GM18526 (cell line): ENCODE data around the gene REXO1.

ENCODE experiments used
- POLR2A ChIP-seq: IDR thresholded peaks from 3 replicates; pipeline ENCODE4 v1.6.1; 2011; ENCODE audit not compliant: insufficient read length; ENCODE audit errors: extremely low read depth

REXO1 gene

DNA sequence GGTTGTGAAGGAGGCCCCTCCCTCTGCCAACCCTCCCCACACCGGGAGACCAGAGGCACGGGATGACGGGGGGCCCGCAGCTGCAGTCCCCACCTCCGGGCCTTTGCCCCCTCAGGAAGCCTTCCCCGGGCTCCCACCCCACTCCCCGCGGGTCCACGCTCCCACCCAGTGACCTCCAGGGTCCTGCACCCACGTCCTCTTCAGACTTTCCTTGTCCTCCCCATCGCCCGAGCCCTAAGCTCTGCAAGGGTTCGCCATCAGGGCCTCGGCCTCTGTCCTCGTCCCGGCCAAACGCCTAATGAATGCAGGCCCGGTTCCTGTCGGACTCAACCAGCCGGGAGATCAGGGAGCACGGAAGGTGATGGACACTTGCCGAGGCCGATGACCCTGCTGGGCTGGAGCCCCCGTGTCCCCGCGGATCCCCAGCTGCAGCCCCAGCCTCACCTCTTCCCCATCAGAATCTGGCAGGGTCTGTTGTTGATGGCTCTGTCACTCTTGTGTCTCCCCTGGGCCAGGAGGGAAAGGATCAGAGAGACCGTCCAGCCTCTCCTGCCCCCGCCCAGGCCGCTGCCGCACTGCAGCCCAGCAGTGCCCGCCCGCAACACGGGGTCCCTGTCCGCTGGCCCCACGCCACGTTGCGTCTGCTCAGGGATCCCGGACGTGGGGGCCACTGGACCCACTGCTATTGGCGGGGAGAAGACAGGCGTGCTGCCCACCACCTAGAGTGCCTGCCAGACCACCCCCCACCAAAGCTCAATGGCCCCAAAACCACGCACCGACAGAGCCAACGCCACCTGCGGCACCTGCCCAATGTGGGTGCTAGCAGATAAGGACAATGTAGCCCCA lies 41.9 kb downstream of the REXO1 start:
- TF ChIP-seq POLR2A: no peak

DNA sequence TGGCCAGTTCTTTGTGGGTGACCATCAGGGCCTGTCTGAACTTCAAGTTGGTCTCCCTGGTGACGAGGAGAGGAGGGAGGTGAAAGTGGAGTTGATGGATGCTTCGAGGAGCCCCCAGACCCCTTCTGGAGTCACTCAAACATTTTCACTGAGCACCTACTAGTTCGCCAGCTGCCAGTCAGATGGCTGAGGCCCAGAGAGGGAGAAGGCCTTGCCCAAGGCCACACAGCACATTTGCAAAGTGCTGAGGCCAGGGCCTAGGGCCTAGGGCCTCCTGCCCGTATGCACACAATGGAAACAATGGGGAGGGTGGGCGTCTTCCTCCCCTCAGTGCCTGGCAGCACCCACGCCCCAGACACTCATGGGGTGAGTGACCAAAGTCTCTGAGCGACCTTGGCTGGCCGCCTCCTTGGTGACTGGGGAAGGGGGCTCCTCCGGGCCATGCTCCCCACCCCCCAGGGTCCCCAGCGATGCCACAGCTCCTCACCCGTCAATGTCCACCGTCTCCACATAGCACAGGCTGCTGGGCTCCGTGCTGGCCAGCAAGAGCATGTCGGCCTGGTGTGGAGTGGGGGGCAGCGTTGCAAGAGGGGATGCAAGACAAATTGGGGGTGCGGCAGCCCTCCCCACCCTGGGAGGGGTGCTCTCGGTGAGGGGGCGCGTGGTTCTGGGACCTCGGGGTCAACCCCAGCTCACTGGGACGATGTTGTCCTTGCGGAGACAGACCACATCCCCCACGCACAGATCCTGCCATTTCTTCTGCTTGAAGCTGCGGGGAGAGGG lies 42.7 kb downstream of the REXO1 start:
- no peak for TF ChIP-seq POLR2A

DNA sequence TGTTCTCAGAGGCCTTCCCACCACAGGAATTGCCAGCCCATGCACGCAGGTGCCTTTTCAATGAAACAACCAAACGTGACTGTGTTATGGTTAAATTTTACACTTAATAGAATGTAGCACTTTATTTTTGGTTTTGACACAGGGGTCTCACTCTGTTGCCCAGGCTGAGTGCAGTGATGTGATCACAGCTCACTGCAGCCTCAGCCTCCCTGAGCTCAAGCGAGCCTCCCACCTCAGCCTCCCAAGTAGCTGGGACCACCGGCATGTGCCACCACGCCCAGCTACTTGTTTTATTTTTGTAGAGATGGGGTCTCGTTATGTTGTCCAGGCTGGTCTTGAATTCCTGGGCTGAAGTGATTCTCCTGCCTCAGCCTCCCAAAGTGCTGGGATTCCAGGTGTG lies 43.4 kb downstream of the REXO1 start:
- TF ChIP-seq POLR2A: no peak

- no peak for TF ChIP-seq POLR2A
These were observed 48.5 kb downstream of the REXO1 start for GRCh38 chr19:1799695-1800342.

DNA sequence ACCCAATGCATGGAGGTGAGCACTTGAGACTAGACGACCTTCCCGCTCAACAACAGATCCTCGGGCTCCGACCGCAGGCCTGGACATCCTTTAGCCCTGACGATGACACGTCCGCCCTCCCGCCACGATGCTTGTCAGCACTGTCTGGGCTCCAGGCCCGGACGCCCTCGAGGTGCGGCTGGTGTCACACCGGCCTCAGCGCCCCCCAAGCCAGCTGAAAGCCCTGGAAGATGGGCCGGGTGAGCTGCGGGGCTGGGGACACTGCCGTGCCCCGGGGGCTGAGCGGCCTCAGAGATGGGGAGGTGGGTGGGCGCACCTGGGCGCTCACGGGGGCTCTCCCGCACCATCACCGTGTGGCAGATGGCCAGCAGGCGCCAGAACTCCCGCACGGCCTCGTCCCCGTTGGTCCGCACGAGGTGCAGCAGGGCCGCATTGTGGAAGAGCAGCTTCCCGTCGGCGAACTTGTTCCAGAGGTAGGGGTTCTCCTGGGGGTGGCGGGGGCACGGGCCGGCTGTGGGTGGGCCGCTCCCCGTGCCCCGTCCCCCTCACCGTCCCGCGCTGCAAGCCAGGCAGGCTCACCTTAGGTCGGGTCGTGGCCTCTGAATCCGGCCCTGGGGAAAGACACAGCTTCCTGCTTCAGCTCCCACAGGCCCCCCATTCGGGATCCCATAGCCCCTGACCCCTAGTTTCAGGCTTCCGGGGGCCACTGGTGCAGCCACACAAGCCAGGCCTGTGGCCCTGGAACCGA lies 51.7 kb downstream of the REXO1 start:
- TF ChIP-seq POLR2A: no peak

GRCh38 chr19:1794424-1795172 lies 53.7 kb downstream of the REXO1 start:
- no peak for TF ChIP-seq POLR2A

DNA sequence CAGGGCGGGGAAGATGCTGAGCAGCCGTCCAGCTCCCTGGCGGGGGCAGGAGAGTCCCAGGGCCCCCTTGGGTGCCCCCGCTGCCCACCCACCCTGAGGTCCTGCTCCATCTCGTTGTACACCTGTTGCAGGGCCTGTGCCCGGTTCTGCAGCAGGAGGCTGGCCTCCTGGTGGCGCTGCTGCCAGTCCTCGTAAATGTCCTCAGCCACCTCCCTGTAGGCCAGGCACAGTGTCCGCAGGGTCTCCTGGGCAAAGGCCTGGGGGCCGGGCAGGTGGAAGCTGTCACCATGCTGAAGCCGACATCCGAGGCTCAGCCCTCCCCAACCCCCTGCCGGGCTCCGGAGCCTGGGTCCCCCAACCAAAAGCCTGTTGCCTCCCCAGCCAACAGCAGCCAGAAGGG lies 56.4 kb downstream of the REXO1 start:
- TF ChIP-seq POLR2A: no peak

DNA sequence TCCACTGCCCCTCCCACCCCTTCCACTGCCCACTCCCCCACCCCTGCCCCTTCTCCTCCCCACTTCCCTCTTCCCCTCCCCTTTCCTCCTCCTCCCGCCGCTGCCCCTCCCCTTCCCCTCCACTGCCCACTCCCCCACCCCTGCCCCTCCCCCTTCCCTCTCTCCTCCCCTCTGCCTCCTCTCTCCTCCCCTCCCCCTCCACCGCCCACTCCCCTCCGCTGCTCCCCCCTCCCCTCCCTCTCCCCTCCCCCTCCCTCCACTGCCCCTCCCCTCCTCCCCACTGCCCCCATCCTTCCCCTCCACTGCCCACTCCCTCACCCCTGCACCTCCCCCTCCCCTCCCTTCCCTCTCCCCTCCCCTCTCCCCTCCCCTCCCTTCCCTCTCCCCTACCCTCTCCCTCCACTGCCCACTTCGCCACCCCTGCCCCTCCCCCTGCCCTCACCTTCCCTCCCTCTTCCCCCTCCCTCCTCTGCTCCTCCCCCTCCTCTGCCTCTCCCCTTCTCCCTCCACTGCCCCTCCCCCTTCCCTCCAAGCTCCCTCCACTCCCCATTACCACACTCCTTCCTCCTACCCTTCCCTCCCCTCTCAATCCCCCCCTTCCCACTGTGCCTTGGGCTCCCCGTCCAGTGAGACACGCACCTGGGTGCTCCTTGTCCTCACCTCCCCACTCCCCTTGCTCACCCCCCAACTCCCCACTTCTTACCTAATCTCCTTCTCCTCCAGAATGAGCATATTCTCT lies 58.1 kb downstream of the REXO1 start:
- TF ChIP-seq POLR2A: no peak

DNA sequence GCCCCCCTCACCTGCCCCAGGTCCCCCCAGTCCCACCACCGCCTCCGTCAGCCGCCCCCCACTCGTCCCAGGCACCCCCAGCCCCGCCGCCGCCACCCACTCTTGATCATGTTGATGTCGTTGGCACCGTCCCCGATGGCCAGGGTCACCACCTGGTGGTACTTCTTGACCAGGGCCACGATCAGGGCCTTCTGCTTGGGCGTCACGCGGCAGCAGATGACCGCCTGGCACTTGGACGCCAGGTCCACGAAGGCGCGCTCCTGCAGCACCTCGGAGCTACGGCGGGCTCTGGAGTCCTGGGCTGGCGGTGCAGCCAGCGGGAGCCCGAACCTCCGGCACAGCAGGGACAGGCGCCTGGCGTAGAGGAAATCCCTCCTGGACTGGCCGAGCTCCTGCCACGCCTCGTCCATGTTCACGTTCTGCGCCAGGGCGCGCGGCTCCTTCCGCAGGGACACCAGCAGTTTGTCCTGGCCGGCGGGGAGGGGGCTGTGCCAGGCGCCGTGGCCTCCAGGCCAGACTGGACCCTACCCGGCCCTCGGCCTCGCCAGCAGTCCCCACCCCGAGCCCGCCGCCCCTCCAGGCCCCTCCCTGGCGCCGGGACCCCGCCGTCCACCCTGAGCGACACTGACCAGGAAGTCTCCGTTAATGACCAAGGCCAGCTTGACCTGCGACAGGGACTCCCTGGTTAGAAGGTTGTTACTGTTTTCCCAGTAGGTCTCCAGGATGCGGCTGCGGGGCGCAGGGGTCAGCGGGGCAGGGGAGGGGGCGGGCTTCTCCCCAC lies 58.8 kb downstream of the REXO1 start:
- no peak for TF ChIP-seq POLR2A

GRCh38 chr19:1787116-1787515 lies 61.2 kb downstream of the REXO1 start:
- TF ChIP-seq POLR2A: no peak

- TF ChIP-seq POLR2A: no peak
These were observed 61.6 kb downstream of the REXO1 start for GRCh38 chr19:1786668-1787067.

DNA sequence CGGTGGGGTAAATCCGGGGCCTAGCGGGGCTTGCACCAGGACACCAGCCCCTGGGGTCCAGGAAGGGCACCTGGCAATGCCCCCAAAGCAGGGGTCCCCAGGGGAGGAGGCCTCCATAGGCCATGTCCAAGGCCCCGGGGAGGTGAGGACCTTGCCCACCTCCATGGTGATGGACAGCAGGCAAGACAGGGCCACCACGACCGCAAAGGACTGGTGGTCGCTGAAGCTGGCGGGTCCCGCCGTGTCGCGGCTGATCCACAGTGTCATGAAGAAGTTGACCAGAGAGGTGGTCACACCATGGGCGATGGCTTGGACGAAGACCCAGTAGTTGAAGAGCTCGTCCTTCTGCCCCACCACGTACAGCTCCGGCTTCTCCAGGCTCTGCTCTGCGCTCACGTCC lies 63.0 kb downstream of the REXO1 start:
- no peak for TF ChIP-seq POLR2A

DNA sequence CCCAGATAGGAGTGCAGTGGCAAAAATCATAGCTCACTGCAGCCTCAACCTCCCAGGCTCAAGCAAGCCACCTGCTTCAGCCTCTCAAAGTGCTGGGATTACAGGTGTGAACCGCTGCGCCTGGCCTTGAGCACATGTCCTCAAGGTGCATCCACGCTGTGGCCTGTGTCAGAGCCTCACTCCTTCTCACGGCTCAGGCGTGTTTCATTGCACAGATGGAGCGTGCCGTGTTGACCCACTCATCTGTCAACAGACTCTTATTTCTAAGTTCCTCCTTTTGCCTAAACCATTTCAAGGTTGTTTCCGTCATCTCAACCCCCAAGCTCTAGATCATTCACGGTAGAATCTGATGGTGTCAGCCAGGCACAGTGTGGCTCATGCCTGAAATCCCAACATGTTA lies 64.4 kb downstream of the REXO1 start:
- no peak for TF ChIP-seq POLR2A
